CD4-positive, CD25-positive, alpha-beta regulatory T cell (primary cell): ENCODE data around the gene KCNQ5. TPM values are rescaled to one million over a fixed set of nuclear protein-coding genes. Genes with fewer than 3 reads are reported as not detected.

Experiments
- ATAC-seq, 2 donors: fragments of 150-1000 bp; cut with Tn5 transposase; one replicate each; pipeline ENCODE4 v1.10.0; 2021; ENCODE audit warnings: low read depth in 2 of 2, moderate number of reproducible peaks in 2 of 2, moderate library complexity in 1 of 2
- DNase-seq, 3 donors: peaks; one replicate each; pipeline versions ENCODE4 v3.0.0 to v3.0.0-alpha.2; 2012 to 2022; ENCODE audit warnings: mixed read lengths in 1 of 3
- H3K27ac ChIP-seq: one replicate; pipeline ENCODE4 v1.7.0; 2013; ENCODE audit warnings: mild to moderate bottlenecking, low read length; ENCODE audit not compliant: insufficient read depth, poor library complexity, severe bottlenecking
- H3K27me3 ChIP-seq: one replicate; pipeline ENCODE4 v1.7.0; 2013; ENCODE audit warnings: low read length; ENCODE audit not compliant: control insufficient read depth, insufficient read depth
- H3K36me3 ChIP-seq: one replicate; pipeline ENCODE4 v1.7.0; 2013; ENCODE audit warnings: mild to moderate bottlenecking, low read length, moderate library complexity; ENCODE audit not compliant: control insufficient read depth, insufficient read depth
- H3K4me1 ChIP-seq: 2 replicates; pipeline ENCODE4 v1.7.0; 2013; ENCODE audit warnings: mild to moderate bottlenecking, low read length; ENCODE audit not compliant: insufficient read depth, control insufficient read depth, poor library complexity, severe bottlenecking
- H3K4me3 ChIP-seq: one replicate; pipeline ENCODE4 v1.7.0; 2013; ENCODE audit warnings: low read depth, mild to moderate bottlenecking, low read length, moderate library complexity
- H3K9me3 ChIP-seq, 2 experiments: 1 replicate in 1 of 2; 2 replicates in 1 of 2; pipeline ENCODE4 v1.7.0; 2013; ENCODE audit warnings: low read length in 2 of 2, mild to moderate bottlenecking in 1 of 2, moderate library complexity in 1 of 2; ENCODE audit not compliant: control insufficient read depth in 2 of 2
- H3K27ac Mint-ChIP-seq, 3 donors: one replicate each; pipeline ENCODE4 v1.8.0; 2020 to 2022; ENCODE audit warnings: mild to moderate bottlenecking in 3 of 3, mixed read lengths in 3 of 3, moderate library complexity in 2 of 3
- H3K27me3 Mint-ChIP-seq: one replicate; pipeline ENCODE4 v1.8.0; 2022; ENCODE audit warnings: mild to moderate bottlenecking, mixed read lengths
- H3K36me3 Mint-ChIP-seq: one replicate; pipeline ENCODE4 v1.8.0; 2020; ENCODE audit warnings: mixed read lengths
- H3K4me1 Mint-ChIP-seq, 4 donors: one replicate each; pipeline ENCODE4 v1.8.0; 2020 to 2022; ENCODE audit warnings: mixed read lengths in 4 of 4, mild to moderate bottlenecking in 1 of 4
- H3K4me3 Mint-ChIP-seq, 4 donors: one replicate each; pipeline ENCODE4 v1.8.0; 2020 to 2022; ENCODE audit warnings: mild to moderate bottlenecking in 4 of 4, mixed read lengths in 4 of 4, moderate library complexity in 3 of 4
- H3K9me3 Mint-ChIP-seq, 7 donors: one replicate each; pipeline ENCODE4 v1.8.0; 2020 to 2022; ENCODE audit warnings: mixed read lengths in 7 of 7, mild to moderate bottlenecking in 3 of 7, moderate library complexity in 2 of 7
- polyA plus RNA-seq, 4 donors: library from polyadenylated mRNA; unstranded; fragments of 300-500 nt; fragmentation: Illumina TruSeq; gene quantifications; one replicate each; pipeline ENCODE4 v1.2.3, GENCODE V29; 2021
- total RNA-seq: library from RNA; stranded (reverse); gene quantifications from one replicate; pipeline ENCODE4 v1.2.3, GENCODE V29; 2022

KCNQ5 gene
- total and polyA plus RNA-seq, 5 donors from 2014 or later, result 0.45 to 2.5 (median 1.8) TPM

- no peaks in the 10 kb centered on the region for H3K4me1 ChIP-seq
- H3K4me3 ChIP-seq, result no peak overlapping the region
- no peak for DNase-seq
- H3K27ac ChIP-seq, result no peak overlapping the region
- peaks cover 0 to 1% (median 0%) of the 10 kb centered on the region in 7 donors for H3K9me3 Mint-ChIP-seq
- H3K27ac Mint-ChIP-seq, result no peak overlapping the region
- H3K36me3 Mint-ChIP-seq, result no peaks in the 10 kb centered on the region
- H3K4me1 Mint-ChIP-seq, result no peaks in the 10 kb centered on the region
- ATAC-seq, result no peak
- H3K27me3 ChIP-seq, result no peaks in the 10 kb centered on the region
- no peaks in the 10 kb centered on the region for H3K27me3 Mint-ChIP-seq
- H3K36me3 ChIP-seq, result no peaks in the 10 kb centered on the region
- no peaks in the 10 kb centered on the region for H3K9me3 ChIP-seq
- H3K4me3 Mint-ChIP-seq, result no peak overlapping the region
Measured at GRCh38 chr6:72954716-72955115, 332.9 kb downstream of the KCNQ5 start.

DNA sequence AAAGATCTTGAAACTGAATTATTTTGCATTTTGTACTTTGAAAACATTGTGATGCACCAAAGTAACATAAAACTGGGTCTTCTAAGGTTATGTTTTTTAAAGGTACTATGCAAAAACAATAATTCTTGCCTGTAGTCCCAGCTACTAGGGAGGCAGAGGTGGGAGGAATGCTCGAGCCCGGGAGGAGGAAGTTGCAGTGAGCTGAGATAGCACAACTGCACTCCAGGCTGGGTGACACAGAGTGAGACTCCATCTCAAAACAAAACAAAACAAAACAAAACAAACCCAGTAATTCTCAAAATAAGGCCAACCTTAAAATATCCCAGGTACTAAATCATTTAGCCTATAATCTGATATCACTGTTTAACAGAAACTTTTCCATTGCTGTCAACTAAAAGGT is 333.8 kb downstream of the KCNQ5 start:
- H3K27ac ChIP-seq, result no peak overlapping the region
- Mint-ChIP-seq H3K27ac (no peak overlapping the region), H3K4me3 (peak overlapping the region in 1 of 4 donors; percentile 7), H3K9me3 (peaks cover 0 to 1% (median 0%) of the 10 kb centered on the region in 7 donors), H3K36me3 (no peaks in the 10 kb centered on the region), H3K27me3 (no peaks in the 10 kb centered on the region), H3K4me1 (no peaks in the 10 kb centered on the region)
- ATAC-seq, result no peak
- no peak overlapping the region for H3K4me3 ChIP-seq
- no peaks in the 10 kb centered on the region for H3K36me3 ChIP-seq
- H3K9me3 ChIP-seq, result no peaks in the 10 kb centered on the region
- no peak for DNase-seq
- no peaks in the 10 kb centered on the region for H3K4me1 ChIP-seq
- H3K27me3 ChIP-seq, result no peaks in the 10 kb centered on the region

DNA sequence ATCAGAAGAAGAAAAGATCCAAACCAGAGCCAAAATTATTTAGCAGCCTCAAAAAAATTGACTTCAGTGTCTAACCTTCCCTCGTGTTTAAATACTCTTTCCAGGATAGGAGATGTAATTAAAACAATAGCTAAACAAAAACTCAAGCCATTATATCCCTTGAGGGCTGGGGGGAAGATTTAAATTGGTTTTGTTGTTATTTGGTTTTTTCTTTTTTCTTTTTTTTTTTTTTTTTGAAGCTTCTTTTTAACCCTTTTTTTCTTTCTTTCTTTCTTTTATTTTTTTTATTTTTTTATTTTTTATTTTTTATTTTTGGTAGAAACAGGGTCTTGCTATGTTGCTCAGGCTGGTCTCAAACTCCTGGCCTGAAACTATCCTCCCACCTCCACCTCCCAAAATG is 334.4 kb downstream of the KCNQ5 start:
- no peaks in the 10 kb centered on the region for H3K36me3 Mint-ChIP-seq
- no peak for DNase-seq
- H3K27me3 ChIP-seq, result no peaks in the 10 kb centered on the region
- ATAC-seq, result no peak
- no peak overlapping the region for H3K4me3 Mint-ChIP-seq
- H3K27ac ChIP-seq, result no peak overlapping the region
- peaks cover 0 to 1% (median 0%) of the 10 kb centered on the region in 7 donors for H3K9me3 Mint-ChIP-seq
- H3K4me3 ChIP-seq, result no peak overlapping the region
- no peak overlapping the region for H3K27ac Mint-ChIP-seq
- H3K27me3 Mint-ChIP-seq, result no peaks in the 10 kb centered on the region
- H3K36me3 ChIP-seq, result no peaks in the 10 kb centered on the region
- no peaks in the 10 kb centered on the region for H3K4me1 ChIP-seq
- H3K4me1 Mint-ChIP-seq, result no peaks in the 10 kb centered on the region
- no peaks in the 10 kb centered on the region for H3K9me3 ChIP-seq

- Mint-ChIP-seq H3K27ac (no peak overlapping the region), H3K36me3 (no peaks in the 10 kb centered on the region), H3K9me3 (no peaks in the 10 kb centered on the region), H3K27me3 (no peaks in the 10 kb centered on the region), H3K4me1 (no peaks in the 10 kb centered on the region), H3K4me3 (no peak overlapping the region)
- no peaks in the 10 kb centered on the region for H3K4me1 ChIP-seq
- DNase-seq (no peak), ATAC-seq (no peak)
- H3K27me3 ChIP-seq, result no peaks in the 10 kb centered on the region
- H3K4me3 ChIP-seq, result no peak overlapping the region
- H3K36me3 ChIP-seq, result no peaks in the 10 kb centered on the region
- H3K9me3 ChIP-seq, result no peaks in the 10 kb centered on the region
- no peak overlapping the region for H3K27ac ChIP-seq
Measured at GRCh38 chr6:72959821-72960220, 338.0 kb downstream of the KCNQ5 start.

DNA sequence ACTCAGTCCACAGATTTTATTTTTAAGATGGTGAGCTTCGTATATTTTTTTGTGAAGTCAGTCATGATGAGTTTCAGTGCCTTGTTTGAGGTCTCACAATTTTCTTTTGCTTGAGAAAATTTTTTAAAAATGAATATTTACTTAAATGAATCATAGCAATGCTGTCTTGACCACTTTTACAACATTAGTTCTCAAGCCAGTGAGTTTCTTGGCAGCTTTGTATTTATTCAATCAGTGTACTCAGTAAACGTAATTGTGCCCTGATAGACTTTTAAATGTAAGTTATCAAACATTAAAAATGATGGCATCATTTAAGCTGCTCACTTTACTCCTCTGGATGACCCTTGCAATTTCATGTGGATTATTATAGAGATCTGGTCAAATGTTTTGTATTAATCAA is 342.1 kb downstream of the KCNQ5 start:
- Histone ChIP-seq H3K27ac (no peak overlapping the region), H3K36me3 (no peaks in the 10 kb centered on the region), H3K4me3 (no peak overlapping the region), H3K27me3 (no peaks in the 10 kb centered on the region), H3K9me3 (no peaks in the 10 kb centered on the region), H3K4me1 (no peaks in the 10 kb centered on the region)
- Mint-ChIP-seq H3K36me3 (no peaks in the 10 kb centered on the region), H3K27me3 (no peaks in the 10 kb centered on the region), H3K4me3 (no peak overlapping the region), H3K27ac (no peak overlapping the region), H3K9me3 (no peaks in the 10 kb centered on the region), H3K4me1 (no peaks in the 10 kb centered on the region)
- ATAC-seq, result no peak
- no peak for DNase-seq

DNA sequence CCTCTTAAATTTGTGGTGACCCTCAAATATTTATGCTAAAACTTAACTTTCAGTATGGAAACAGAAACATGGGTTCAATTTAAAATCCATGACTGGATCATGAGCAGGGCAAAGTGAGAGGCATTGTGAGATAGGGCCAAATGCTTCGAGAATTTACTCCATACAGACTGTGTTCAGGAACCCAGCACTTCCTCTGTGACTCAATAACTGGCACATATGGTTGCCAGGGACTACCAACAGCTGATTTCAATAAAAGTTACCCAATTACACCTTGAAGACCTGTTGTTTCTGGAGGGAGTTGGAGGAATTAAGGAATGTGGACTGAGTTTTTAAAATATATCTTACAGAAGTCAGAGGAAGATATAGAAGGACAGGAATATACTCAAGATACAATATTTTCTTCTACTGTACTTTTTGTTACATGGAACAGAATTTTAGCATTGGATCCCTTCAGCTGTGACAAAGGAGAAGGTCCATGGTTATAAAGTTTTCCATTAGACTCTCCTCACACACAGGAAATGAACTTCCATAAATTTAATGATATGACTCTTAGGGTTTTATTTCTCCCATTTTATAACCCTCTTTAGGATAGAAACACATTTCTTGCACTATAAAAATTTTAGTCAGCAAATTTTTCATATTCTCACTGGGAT is 344.9 kb downstream of the KCNQ5 start:
- Histone ChIP-seq H3K27me3 (no peaks in the 10 kb centered on the region), H3K4me1 (no peaks in the 10 kb centered on the region), H3K4me3 (no peak overlapping the region), H3K36me3 (no peaks in the 10 kb centered on the region), H3K27ac (no peak overlapping the region), H3K9me3 (no peaks in the 10 kb centered on the region)
- H3K27ac Mint-ChIP-seq, result no peak overlapping the region
- H3K9me3 Mint-ChIP-seq, result no peaks in the 10 kb centered on the region
- no peak for DNase-seq
- H3K4me1 Mint-ChIP-seq, result no peaks in the 10 kb centered on the region
- H3K36me3 Mint-ChIP-seq, result no peaks in the 10 kb centered on the region
- H3K4me3 Mint-ChIP-seq, result no peak overlapping the region
- no peaks in the 10 kb centered on the region for H3K27me3 Mint-ChIP-seq
- no peak for ATAC-seq

DNA sequence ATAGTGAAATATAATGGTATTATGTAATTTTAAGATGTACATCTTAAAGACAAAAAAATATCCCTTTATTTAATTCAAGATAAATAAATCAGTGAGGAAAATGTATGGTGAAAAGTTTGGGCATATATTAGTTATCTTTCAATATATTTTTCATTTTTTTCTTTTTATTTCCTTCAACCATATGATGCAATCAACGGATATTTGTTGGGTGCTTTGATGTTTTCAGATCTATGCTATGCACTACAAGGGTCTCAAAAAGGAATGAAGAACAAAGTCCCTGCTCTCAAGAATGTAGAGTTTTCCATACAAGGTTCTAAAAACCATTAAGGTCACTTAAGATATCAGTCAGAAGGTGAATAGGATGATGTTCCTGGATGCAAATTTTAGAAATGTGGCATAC is 345.5 kb downstream of the KCNQ5 start:
- H3K9me3 Mint-ChIP-seq, result no peaks in the 10 kb centered on the region
- no peaks in the 10 kb centered on the region for H3K27me3 Mint-ChIP-seq
- Histone ChIP-seq H3K27ac (no peak overlapping the region), H3K36me3 (no peaks in the 10 kb centered on the region), H3K4me1 (no peaks in the 10 kb centered on the region), H3K4me3 (no peak overlapping the region), H3K27me3 (no peaks in the 10 kb centered on the region), H3K9me3 (no peaks in the 10 kb centered on the region)
- no peaks in the 10 kb centered on the region for H3K4me1 Mint-ChIP-seq
- no peak for DNase-seq
- ATAC-seq, result no peak
- H3K36me3 Mint-ChIP-seq, result no peaks in the 10 kb centered on the region
- no peak overlapping the region for H3K4me3 Mint-ChIP-seq
- H3K27ac Mint-ChIP-seq, result no peak overlapping the region

DNA sequence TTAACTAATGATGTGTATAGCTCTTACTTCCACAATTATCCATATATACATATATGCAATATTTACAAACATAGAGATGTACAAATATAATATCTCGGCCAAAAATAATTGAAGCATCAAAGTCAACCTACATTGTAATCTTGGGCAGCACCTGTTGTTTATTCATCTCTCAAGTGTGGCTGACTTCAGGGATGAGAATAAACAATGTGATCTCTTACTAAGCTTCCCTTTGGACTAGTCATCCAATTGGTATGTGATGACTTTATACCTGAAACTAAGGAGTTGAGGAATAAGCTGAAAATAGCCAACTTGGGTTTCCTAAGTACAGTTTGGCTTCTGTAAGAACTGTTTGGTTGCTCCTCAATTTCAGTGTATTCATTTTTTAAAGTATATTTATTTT is 346.8 kb downstream of the KCNQ5 start:
- no peaks in the 10 kb centered on the region for H3K36me3 Mint-ChIP-seq
- H3K4me3 Mint-ChIP-seq, result no peak overlapping the region
- no peak overlapping the region for H3K27ac ChIP-seq
- H3K27ac Mint-ChIP-seq, result no peak overlapping the region
- H3K27me3 Mint-ChIP-seq, result peaks cover 4% of the 10 kb centered on the region
- no peaks in the 10 kb centered on the region for H3K4me1 Mint-ChIP-seq
- ATAC-seq (no peak), DNase-seq (no peak)
- H3K4me1 ChIP-seq, result no peaks in the 10 kb centered on the region
- no peaks in the 10 kb centered on the region for H3K27me3 ChIP-seq
- no peaks in the 10 kb centered on the region for H3K36me3 ChIP-seq
- H3K4me3 ChIP-seq, result no peak overlapping the region
- no peaks in the 10 kb centered on the region for H3K9me3 Mint-ChIP-seq
- H3K9me3 ChIP-seq, result no peaks in the 10 kb centered on the region
